PC-3 (cell line): Measurements from ENCODE around the gene CRYGN. TPM values are rescaled to one million over a fixed set of nuclear protein-coding genes. Genes with fewer than 3 reads are reported as not detected.
A peak's percentile ranks its signal among the peaks of the same experiment; 100 is the strongest.

Experiments used
- ATAC-seq: fragments of 200-7000 bp; cut with Tn5 transposase; 2 replicates; pipeline ENCODE4 v1.9.1; 2020; ENCODE audit warnings: mild to moderate bottlenecking, moderate library complexity
- Bru-seq: library from RNA; stranded (reverse); fragments of 400-500 nt; gene quantifications from one replicate; lab custom pipeline; 2021; lab: Mats Ljungman, UMichigan
- BruChase-seq, 2 experiments: library from RNA; stranded (reverse); fragments of 400-500 nt; gene quantifications; one replicate each; lab custom pipeline; 2021; lab: Mats Ljungman, UMichigan
- BruUV-seq: library from RNA; stranded (reverse); fragments of 400-500 nt; replicated peaks from 2 replicates; lab custom pipeline; 2021; lab: Mats Ljungman, UMichigan
- CTCF ChIA-PET: fragments of 300-600 bp; sonication (Branson Sonifier 250); formaldehyde crosslinking; loops from one replicate; lab custom pipeline; 2022; ENCODE audit warnings: antibody characterized with exemption; lab: Charles Lee
- POLR2A ChIA-PET: fragments of 300-600 bp; sonication (Branson Sonifier 250); formaldehyde crosslinking; loops from one replicate; lab custom pipeline; 2022; ENCODE audit warnings: antibody characterized with exemption; ENCODE audit not compliant: unreplicated experiment; lab: Charles Lee
- DNase-seq: peaks from one replicate; pipeline ENCODE4 v3.0.0-alpha.2; 2015
- H2AFZ ChIP-seq: fragments of 300-600 bp; sonication (generic); 2 replicates; pipeline ENCODE4 v1.6.0; 2016; ENCODE audit warnings: antibody characterized with exemption, low read length
- H3F3A ChIP-seq: fragments of 300-600 bp; sonication (generic); one replicate; pipeline ENCODE4 v1.6.0; 2017; ENCODE audit warnings: antibody characterized with exemption, low read length, control low read depth, mild to moderate bottlenecking; ENCODE audit not compliant: unreplicated experiment
- H3K27ac ChIP-seq: fragments of 300-600 bp; sonication (generic); 2 replicates; pipeline ENCODE4 v1.5.1; 2016; ENCODE audit warnings: mild to moderate bottlenecking, low read length
- H3K27me3 ChIP-seq: fragments of 300-600 bp; sonication (generic); 2 replicates; pipeline ENCODE4 v1.6.1; 2016; ENCODE audit warnings: low read length, mixed read lengths
- H3K36me3 ChIP-seq: fragments of 300-600 bp; sonication (generic); 2 replicates; pipeline ENCODE4 v1.6.1; 2016; ENCODE audit warnings: low read depth, mixed run types, low read length, mixed read lengths
- H3K4me1 ChIP-seq: fragments of 300-600 bp; sonication (generic); 2 replicates; pipeline ENCODE4 v1.5.1; 2016; ENCODE audit warnings: low read length; ENCODE audit not compliant: insufficient read depth
- H3K4me2 ChIP-seq: fragments of 300-600 bp; sonication (generic); 2 replicates; pipeline ENCODE4 v1.6.0; 2016; ENCODE audit warnings: low read length
- H3K4me3 ChIP-seq: fragments of 300-600 bp; sonication (generic); 2 replicates; pipeline ENCODE4 v1.5.1; 2016; ENCODE audit warnings: mild to moderate bottlenecking, low read length, mixed read lengths
- H3K79me2 ChIP-seq: fragments of 300-600 bp; sonication (generic); 2 replicates; pipeline ENCODE4 v1.6.1; 2017; ENCODE audit warnings: low read length, mixed read lengths
- H3K9ac ChIP-seq: fragments of 300-600 bp; sonication (generic); 2 replicates; pipeline ENCODE4 v1.6.0; 2016; ENCODE audit warnings: mild to moderate bottlenecking, low read length
- H3K9me2 ChIP-seq: fragments of 300-600 bp; sonication (generic); replicated peaks from 2 replicates; pipeline ENCODE4 v1.6.1; 2016; ENCODE audit warnings: mixed run types, low read length, mixed read lengths
- H3K9me3 ChIP-seq: fragments of 300-600 bp; sonication (generic); 2 replicates; pipeline ENCODE4 v1.6.1; 2016; ENCODE audit warnings: low read length, mixed read lengths
- H4K20me1 ChIP-seq: fragments of 300-600 bp; sonication (generic); 2 replicates; pipeline ENCODE4 v1.6.1; 2016; ENCODE audit warnings: low read length, mixed read lengths
- EZH2 ChIP-seq: fragments of 300-600 bp; sonication (generic); IDR thresholded peaks from one replicate; pipeline ENCODE4 v1.6.1; 2017; ENCODE audit warnings: antibody characterized with exemption, mild to moderate bottlenecking, low read length; ENCODE audit not compliant: unreplicated experiment
- EZH2phosphoT487 ChIP-seq: fragments of 300-600 bp; sonication (generic); IDR thresholded peaks from 2 replicates; pipeline ENCODE4 v1.6.1; 2018; ENCODE audit warnings: mild to moderate bottlenecking, antibody characterized with exemption, low read length, borderline replicate concordance
- intact Hi-C: fragments of 100-400 bp; cut with micrococcal nuclease; formaldehyde crosslinking; loops from 2 replicates; pipeline ENCODE4 v1.9.0; 2023
- long read RNA-seq: library from polyadenylated mRNA; unstranded; transcript quantifications from one replicate; pipeline ENCODE4 v2.0.0, GENCODE V29; 2021; ENCODE audit not compliant: unreplicated experiment
- total RNA-seq: library from RNA; depleted of rRNA; stranded (reverse); fragments of >200 nt; gene quantifications from 2 replicates; pipeline ENCODE4 v1.2.3, GENCODE V29; 2014; rRNA removed
- TF ChIP-seq, protein P1 (sequence below): fragments of 300-600 bp; sonication (generic); conservative IDR thresholded peaks from 2 replicates; pipeline ENCODE4 v1.5.1; 2017; ENCODE audit warnings: antibody characterized with exemption, low read depth, mild to moderate bottlenecking, low read length

CRYGN gene, protein sequence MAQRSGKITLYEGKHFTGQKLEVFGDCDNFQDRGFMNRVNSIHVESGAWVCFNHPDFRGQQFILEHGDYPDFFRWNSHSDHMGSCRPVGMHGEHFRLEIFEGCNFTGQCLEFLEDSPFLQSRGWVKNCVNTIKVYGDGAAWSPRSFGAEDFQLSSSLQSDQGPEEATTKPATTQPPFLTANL
- 0.11 TPM in 1 of 2 replicates, not detected in the other for total RNA-seq
- percentile 12 among the genes with signal in this experiment for Bru-seq, nascent RNA
- percentile 16 among the genes with signal in this experiment for BruChase-seq, experiment 1, labeled RNA remaining after a 6-hour chase
- percentile 32 among the genes with signal in this experiment for BruChase-seq, experiment 2, labeled RNA remaining after a 2-hour chase
- long read RNA-seq, result 0 reads

DNA sequence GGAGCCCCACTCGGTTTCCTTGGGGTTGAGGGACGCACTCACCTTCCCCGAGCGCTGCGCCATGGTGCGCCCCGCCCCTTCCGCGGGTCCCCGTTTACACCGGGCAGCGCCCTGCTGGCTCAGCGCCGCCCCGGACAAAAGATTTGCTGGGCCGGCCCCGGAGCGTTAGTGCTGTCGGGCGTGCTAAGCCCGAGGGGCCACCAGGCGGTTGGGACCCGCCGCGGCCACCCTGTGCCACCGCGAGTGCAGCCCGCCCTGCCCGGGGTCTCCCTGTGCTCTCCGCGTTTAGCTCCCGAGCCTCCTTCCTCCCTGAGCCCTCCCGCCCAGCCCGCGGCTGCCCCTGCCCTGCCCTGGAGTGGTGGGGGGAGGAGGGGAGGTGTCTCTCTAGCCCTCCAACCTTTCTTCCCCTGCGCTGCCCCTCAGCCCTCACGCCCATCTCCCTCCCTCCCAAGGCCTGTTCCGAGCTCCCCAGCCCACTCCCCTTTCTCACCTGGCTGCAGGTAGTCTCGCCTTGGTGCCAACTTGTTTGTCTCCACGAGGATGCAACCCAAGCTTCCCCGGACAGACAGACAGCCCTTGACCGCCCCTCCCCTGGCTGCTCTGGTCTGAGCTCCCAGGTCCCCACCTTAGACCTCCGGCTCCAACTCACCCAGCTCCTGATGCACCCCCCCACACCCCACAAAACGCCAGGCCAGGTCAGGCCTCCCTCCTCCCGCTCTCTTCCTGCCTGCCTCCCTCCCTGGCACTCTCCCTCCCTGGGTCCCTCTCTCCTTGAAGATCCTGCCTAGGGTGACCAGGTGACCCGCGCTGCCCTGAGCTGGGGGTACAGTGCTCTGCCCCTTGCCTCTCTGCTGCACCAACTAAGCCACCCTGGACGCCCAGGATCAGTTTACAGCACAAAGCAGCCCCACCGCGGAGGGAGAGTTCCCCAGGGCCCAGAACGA lies at the start of gene CRYGN:
CRYGN (minus strand) TSS at position 287 of the 944 bp plus-strand sequence; CDS start at position 63, 224 bp downstream.
- TF ChIP-seq, protein P1, sequence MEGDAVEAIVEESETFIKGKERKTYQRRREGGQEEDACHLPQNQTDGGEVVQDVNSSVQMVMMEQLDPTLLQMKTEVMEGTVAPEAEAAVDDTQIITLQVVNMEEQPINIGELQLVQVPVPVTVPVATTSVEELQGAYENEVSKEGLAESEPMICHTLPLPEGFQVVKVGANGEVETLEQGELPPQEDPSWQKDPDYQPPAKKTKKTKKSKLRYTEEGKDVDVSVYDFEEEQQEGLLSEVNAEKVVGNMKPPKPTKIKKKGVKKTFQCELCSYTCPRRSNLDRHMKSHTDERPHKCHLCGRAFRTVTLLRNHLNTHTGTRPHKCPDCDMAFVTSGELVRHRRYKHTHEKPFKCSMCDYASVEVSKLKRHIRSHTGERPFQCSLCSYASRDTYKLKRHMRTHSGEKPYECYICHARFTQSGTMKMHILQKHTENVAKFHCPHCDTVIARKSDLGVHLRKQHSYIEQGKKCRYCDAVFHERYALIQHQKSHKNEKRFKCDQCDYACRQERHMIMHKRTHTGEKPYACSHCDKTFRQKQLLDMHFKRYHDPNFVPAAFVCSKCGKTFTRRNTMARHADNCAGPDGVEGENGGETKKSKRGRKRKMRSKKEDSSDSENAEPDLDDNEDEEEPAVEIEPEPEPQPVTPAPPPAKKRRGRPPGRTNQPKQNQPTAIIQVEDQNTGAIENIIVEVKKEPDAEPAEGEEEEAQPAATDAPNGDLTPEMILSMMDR, result no peak
- TF ChIP-seq EZH2 (no peak), EZH2phosphoT487 (no peak)
- ChIA-PET CTCF (no interaction called here), POLR2A (no interaction called here)
- Histone ChIP-seq H3K27me3 (peaks cover 18% of the 10 kb centered on the region), H3K9ac (no peak within 1 kb of the TSS), H3K79me2 (no peaks in the 10 kb centered on the region), H3K27ac (no peak within 1 kb of the TSS), H2AFZ (no peak within 1 kb of the TSS), H3K9me3 (no peaks in the 10 kb centered on the region), H3K9me2 (no peaks in the 10 kb centered on the region), H3K4me1 (no peaks in the 10 kb centered on the region), H3K4me2 (no peak within 1 kb of the TSS), H3K4me3 (no peak within 1 kb of the TSS), H4K20me1 (no peaks in the 10 kb centered on the region), H3F3A (no peaks in the 10 kb centered on the region), H3K36me3 (no peaks in the 10 kb centered on the region)
- BruUV-seq, result no TSS peak
- DNase-seq (no peak), ATAC-seq (no peak)
- intact Hi-C loops, result no loop called here

DNA sequence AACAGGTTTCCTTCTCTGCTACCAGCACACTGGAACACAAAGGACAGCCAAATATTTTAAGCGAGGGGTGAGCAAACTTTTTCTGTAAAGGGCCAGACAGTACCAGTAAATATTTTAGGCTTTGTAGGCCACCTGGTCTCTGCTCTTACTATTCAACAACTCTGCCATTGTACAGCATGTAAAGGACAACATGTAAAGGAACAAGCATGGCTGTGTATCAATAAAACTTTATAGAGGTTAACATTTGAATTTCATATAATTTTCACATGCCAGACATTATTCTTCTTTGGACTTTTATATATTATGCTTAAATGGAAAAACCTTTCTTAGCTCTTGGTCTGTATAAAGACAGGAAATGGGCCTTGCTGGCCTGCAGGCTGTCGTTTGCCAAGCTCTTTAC lies 49.6 kb upstream of the CRYGN start:
- Histone ChIP-seq H2AFZ (no peak overlapping the region), H3K9ac (no peak overlapping the region), H3K4me3 (no peak overlapping the region), H3K79me2 (peaks cover 94% of the 10 kb centered on the region), H3F3A (no peaks in the 10 kb centered on the region), H3K27me3 (no peaks in the 10 kb centered on the region), H3K9me3 (no peaks in the 10 kb centered on the region), H3K4me2 (no peak overlapping the region), H3K4me1 (peaks cover 46% of the 10 kb centered on the region), H4K20me1 (peaks cover 27% of the 10 kb centered on the region), H3K36me3 (peaks cover 51% of the 10 kb centered on the region), H3K9me2 (no peaks in the 10 kb centered on the region), H3K27ac (no peak overlapping the region)
- ChIA-PET CTCF (no interaction called here), POLR2A (interaction anchor here (0.6 kb wide), 1 partner anchor 62 kb away, joined by 11 read pairs; no protein-coding TSS in a partner anchor)
- no TSS peak for BruUV-seq
- intact Hi-C loops, result no loop called here
- ATAC-seq (no peak), DNase-seq (no peak)
- TF ChIP-seq EZH2phosphoT487 (no peak), EZH2 (no peak)
- TF ChIP-seq, protein P1, result no peak
